PC-3 (cell line): ENCODE data around the gene TEX12. TPM values are rescaled to one million over a fixed set of nuclear protein-coding genes. Genes with fewer than 3 reads are reported as not detected.
A peak's percentile ranks its signal among the peaks of the same experiment; 100 is the strongest.

Experiments
- ATAC-seq: fragments of 200-7000 bp; cut with Tn5 transposase; 2 replicates; pipeline ENCODE4 v1.9.1; 2020; ENCODE audit warnings: mild to moderate bottlenecking, moderate library complexity
- BruUV-seq: library from RNA; stranded (reverse); fragments of 400-500 nt; replicated peaks from 2 replicates; lab custom pipeline; 2021; lab: Mats Ljungman, UMichigan
- CTCF ChIA-PET: fragments of 300-600 bp; sonication (Branson Sonifier 250); formaldehyde crosslinking; loops from one replicate; lab custom pipeline; 2022; ENCODE audit warnings: antibody characterized with exemption; lab: Charles Lee
- POLR2A ChIA-PET: fragments of 300-600 bp; sonication (Branson Sonifier 250); formaldehyde crosslinking; loops from one replicate; lab custom pipeline; 2022; ENCODE audit warnings: antibody characterized with exemption; ENCODE audit not compliant: unreplicated experiment; lab: Charles Lee
- DNase-seq: peaks from one replicate; pipeline ENCODE4 v3.0.0-alpha.2; 2015
- H2AFZ ChIP-seq: fragments of 300-600 bp; sonication (generic); 2 replicates; pipeline ENCODE4 v1.6.0; 2016; ENCODE audit warnings: antibody characterized with exemption, low read length
- H3F3A ChIP-seq: fragments of 300-600 bp; sonication (generic); one replicate; pipeline ENCODE4 v1.6.0; 2017; ENCODE audit warnings: antibody characterized with exemption, low read length, control low read depth, mild to moderate bottlenecking; ENCODE audit not compliant: unreplicated experiment
- H3K27ac ChIP-seq: fragments of 300-600 bp; sonication (generic); 2 replicates; pipeline ENCODE4 v1.5.1; 2016; ENCODE audit warnings: mild to moderate bottlenecking, low read length
- H3K27me3 ChIP-seq: fragments of 300-600 bp; sonication (generic); 2 replicates; pipeline ENCODE4 v1.6.1; 2016; ENCODE audit warnings: low read length, mixed read lengths
- H3K36me3 ChIP-seq: fragments of 300-600 bp; sonication (generic); 2 replicates; pipeline ENCODE4 v1.6.1; 2016; ENCODE audit warnings: low read depth, mixed run types, low read length, mixed read lengths
- H3K4me1 ChIP-seq: fragments of 300-600 bp; sonication (generic); 2 replicates; pipeline ENCODE4 v1.5.1; 2016; ENCODE audit warnings: low read length; ENCODE audit not compliant: insufficient read depth
- H3K4me2 ChIP-seq: fragments of 300-600 bp; sonication (generic); 2 replicates; pipeline ENCODE4 v1.6.0; 2016; ENCODE audit warnings: low read length
- H3K4me3 ChIP-seq: fragments of 300-600 bp; sonication (generic); 2 replicates; pipeline ENCODE4 v1.5.1; 2016; ENCODE audit warnings: mild to moderate bottlenecking, low read length, mixed read lengths
- H3K79me2 ChIP-seq: fragments of 300-600 bp; sonication (generic); 2 replicates; pipeline ENCODE4 v1.6.1; 2017; ENCODE audit warnings: low read length, mixed read lengths
- H3K9ac ChIP-seq: fragments of 300-600 bp; sonication (generic); 2 replicates; pipeline ENCODE4 v1.6.0; 2016; ENCODE audit warnings: mild to moderate bottlenecking, low read length
- H3K9me2 ChIP-seq: fragments of 300-600 bp; sonication (generic); replicated peaks from 2 replicates; pipeline ENCODE4 v1.6.1; 2016; ENCODE audit warnings: mixed run types, low read length, mixed read lengths
- H3K9me3 ChIP-seq: fragments of 300-600 bp; sonication (generic); 2 replicates; pipeline ENCODE4 v1.6.1; 2016; ENCODE audit warnings: low read length, mixed read lengths
- H4K20me1 ChIP-seq: fragments of 300-600 bp; sonication (generic); 2 replicates; pipeline ENCODE4 v1.6.1; 2016; ENCODE audit warnings: low read length, mixed read lengths
- EZH2 ChIP-seq: fragments of 300-600 bp; sonication (generic); IDR thresholded peaks from one replicate; pipeline ENCODE4 v1.6.1; 2017; ENCODE audit warnings: antibody characterized with exemption, mild to moderate bottlenecking, low read length; ENCODE audit not compliant: unreplicated experiment
- EZH2phosphoT487 ChIP-seq: fragments of 300-600 bp; sonication (generic); IDR thresholded peaks from 2 replicates; pipeline ENCODE4 v1.6.1; 2018; ENCODE audit warnings: mild to moderate bottlenecking, antibody characterized with exemption, low read length, borderline replicate concordance
- intact Hi-C: fragments of 100-400 bp; cut with micrococcal nuclease; formaldehyde crosslinking; loops from 2 replicates; pipeline ENCODE4 v1.9.0; 2023
- total RNA-seq: library from RNA; depleted of rRNA; stranded (reverse); fragments of >200 nt; gene quantifications from 2 replicates; pipeline ENCODE4 v1.2.3, GENCODE V29; 2014
- TF ChIP-seq, protein P1 (sequence below): fragments of 300-600 bp; sonication (generic); conservative IDR thresholded peaks from 2 replicates; pipeline ENCODE4 v1.5.1; 2017; ENCODE audit warnings: antibody characterized with exemption, low read depth, mild to moderate bottlenecking, low read length

The TEX12 gene
- total RNA-seq, 1 experiment from 2014 or later, result not detected

DNA sequence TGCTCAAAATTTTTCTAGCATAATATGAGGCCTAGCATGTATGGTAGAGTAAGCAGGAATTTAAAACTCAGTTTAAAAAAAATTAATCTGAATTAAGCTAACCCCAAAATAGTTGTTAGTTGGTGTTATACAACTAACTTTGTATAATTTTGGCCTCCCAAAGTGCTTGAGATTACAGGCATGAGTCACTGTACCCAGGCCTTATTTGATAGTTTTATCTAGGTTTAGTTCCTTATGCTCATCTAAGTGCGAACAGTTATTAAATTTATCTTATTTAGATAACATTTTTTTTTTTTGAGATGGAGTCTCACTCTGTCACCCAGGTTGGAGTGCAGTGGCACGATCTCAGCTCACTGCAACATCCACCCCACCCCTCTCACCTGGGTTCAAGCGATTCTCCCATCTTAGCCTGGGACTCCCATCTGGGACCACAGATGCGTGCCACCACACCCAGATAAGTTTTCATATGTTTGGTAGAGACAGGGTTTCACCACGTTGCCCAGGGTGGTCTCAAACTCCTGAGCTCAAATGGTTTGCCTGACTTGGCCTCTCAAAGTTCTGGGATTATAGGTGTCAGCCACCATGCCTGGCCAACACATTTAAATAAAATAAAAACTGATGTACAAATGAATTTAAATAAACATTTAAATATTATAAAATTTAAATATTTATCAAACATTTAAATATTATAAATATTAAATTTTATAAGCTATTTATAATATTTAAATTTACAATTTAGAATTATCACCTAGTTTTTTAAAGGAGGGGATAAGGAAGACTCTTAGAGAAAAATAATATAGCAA, 10.8 kb upstream of the TEX12 start:
- CTCF ChIA-PET, result interaction anchor here (0.5 to 0.7 kb wide), 2 partner anchors 46 to 74 kb away, joined by 4 read pairs; no protein-coding TSS in a partner anchor
- POLR2A ChIA-PET, result interaction anchor here (0.6 kb wide), 1 partner anchor 33 kb away, joined by 5 read pairs; no protein-coding TSS in a partner anchor
- Histone ChIP-seq H2AFZ (no peak overlapping the region), H3K4me3 (no peak overlapping the region), H3K79me2 (peaks cover 58% of the 10 kb centered on the region), H4K20me1 (no peaks in the 10 kb centered on the region), H3K4me2 (peak overlapping the region; percentile 72), H3K9ac (peak overlapping the region; percentile 47), H3F3A (no peaks in the 10 kb centered on the region), H3K27ac (peak overlapping the region; percentile 88), H3K9me2 (no peaks in the 10 kb centered on the region), H3K4me1 (peaks cover 53% of the 10 kb centered on the region), H3K9me3 (no peaks in the 10 kb centered on the region), H3K27me3 (no peaks in the 10 kb centered on the region), H3K36me3 (peaks cover 38% of the 10 kb centered on the region)
- DNase-seq, result no peak
- ATAC-seq, result no peak
- TF ChIP-seq, protein P1, sequence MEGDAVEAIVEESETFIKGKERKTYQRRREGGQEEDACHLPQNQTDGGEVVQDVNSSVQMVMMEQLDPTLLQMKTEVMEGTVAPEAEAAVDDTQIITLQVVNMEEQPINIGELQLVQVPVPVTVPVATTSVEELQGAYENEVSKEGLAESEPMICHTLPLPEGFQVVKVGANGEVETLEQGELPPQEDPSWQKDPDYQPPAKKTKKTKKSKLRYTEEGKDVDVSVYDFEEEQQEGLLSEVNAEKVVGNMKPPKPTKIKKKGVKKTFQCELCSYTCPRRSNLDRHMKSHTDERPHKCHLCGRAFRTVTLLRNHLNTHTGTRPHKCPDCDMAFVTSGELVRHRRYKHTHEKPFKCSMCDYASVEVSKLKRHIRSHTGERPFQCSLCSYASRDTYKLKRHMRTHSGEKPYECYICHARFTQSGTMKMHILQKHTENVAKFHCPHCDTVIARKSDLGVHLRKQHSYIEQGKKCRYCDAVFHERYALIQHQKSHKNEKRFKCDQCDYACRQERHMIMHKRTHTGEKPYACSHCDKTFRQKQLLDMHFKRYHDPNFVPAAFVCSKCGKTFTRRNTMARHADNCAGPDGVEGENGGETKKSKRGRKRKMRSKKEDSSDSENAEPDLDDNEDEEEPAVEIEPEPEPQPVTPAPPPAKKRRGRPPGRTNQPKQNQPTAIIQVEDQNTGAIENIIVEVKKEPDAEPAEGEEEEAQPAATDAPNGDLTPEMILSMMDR, result no peak
- no peak for TF ChIP-seq EZH2
- no peak for TF ChIP-seq EZH2phosphoT487
- intact Hi-C loops, result loop anchor here (2.0 kb wide), 2 partner anchors 70 to 278 kb away; partner anchors contain the start of genes CFAP68, FDXACB1, SDHD and TIMM8B
- BruUV-seq, result no TSS peak

DNA sequence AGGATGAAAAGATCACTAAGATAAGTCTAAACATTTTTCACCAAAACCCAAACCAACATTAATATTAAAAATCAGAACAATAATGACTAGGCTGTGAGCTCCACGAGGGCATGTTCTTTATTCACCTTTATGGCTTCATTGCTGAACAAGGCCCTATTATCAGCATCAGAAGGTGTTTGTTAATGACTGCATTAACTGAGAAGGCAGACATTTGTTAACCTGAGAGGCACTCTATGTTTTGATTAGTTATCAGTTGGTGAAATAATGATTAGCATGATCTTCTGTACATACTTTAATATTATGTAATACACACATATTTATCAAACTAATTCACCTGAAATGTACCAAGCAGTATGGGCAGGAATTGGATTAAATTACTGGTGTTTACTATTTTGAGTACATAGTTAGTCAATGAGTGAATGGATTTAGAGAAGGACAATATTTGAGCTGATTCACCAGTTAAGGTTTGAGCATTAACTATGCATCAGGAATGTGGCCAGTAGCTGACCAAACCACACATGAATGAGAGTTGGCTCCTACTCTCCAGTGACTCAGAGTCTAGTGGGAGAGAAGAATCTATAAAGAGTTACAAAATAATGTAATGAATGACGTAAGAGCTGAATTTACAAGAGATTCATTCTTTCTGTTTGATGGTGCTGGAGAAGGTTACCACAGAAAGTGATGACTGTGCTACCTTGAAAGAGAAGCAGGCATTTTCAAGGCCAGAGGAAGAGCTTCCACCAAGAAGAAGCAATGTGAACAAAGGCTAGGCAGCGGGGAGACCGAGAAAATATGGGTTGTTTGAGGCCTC, 10.0 kb upstream of the TEX12 start:
- peaks cover 30% of the 10 kb centered on the region for H3K36me3 ChIP-seq
- H3K9me3 ChIP-seq, result no peaks in the 10 kb centered on the region
- H3K4me1 ChIP-seq, result peaks cover 61% of the 10 kb centered on the region
- intact Hi-C loops, result loop anchor here (1.0 to 2.0 kb wide), 4 partner anchors 18 to 278 kb away; partner anchors contain the start of genes BCO2, CFAP68, FDXACB1 and SDHD
- H3K79me2 ChIP-seq, result peaks cover 66% of the 10 kb centered on the region
- ATAC-seq, result peak; percentile 97
- peak; percentile 100 for DNase-seq
- H3K4me3 ChIP-seq, result 0 out of 2 replicates have a peak overlapping the region, but pooled peaks have one; percentile 15
- BruUV-seq, result no TSS peak
- TF ChIP-seq EZH2 (no peak), EZH2phosphoT487 (no peak)
- TF ChIP-seq, protein P1, result no peak
- H3K9ac ChIP-seq, result peak overlapping the region; percentile 71
- H3K27ac ChIP-seq, result peak overlapping the region; percentile 92
- H4K20me1 ChIP-seq, result no peaks in the 10 kb centered on the region
- H2AFZ ChIP-seq, result no peak overlapping the region
- H3K27me3 ChIP-seq, result no peaks in the 10 kb centered on the region
- peak overlapping the region; percentile 72 for H3K4me2 ChIP-seq
- ChIA-PET POLR2A (interaction anchor here (0.5 to 0.8 kb wide), 3 partner anchors 33 to 45 kb away, joined by 4 to 5 read pairs (median 4); no protein-coding TSS in a partner anchor), CTCF (interaction anchor here (0.5 to 0.9 kb wide), 4 partner anchors 18 to 74 kb away, joined by 3 to 6 read pairs (median 4); partner anchors contain the start of gene BCO2)
- no peaks in the 10 kb centered on the region for H3K9me2 ChIP-seq
- peaks cover 2% of the 10 kb centered on the region for H3F3A ChIP-seq
